ENCODE measurements around the gene CLEC18B. TPM values are rescaled to one million over a fixed set of nuclear protein-coding genes. Genes with fewer than 3 reads are reported as not detected.
"Not testable (repeated sequence)": the region's sequence is repeated elsewhere in the genome, so short reads cannot be mapped to it uniquely, and the experiment has no call there.

Gene CLEC18B
- 2.8 TPM for polyA plus RNA-seq (ENCODE audit: insufficient read length)

- not testable (repeated sequence) for DNase-seq (ENCODE audit: low read depth)
Measured at GRCh38 chr16:74420612-74421481, at the start of gene CLEC18B. CLEC18B (minus strand) TSS chr16:74421478; CDS start chr16:74421270, 208 bp downstream.

- no peak for DNase-seq (ENCODE audit: low read depth)
Measured at GRCh38 chr16:74469946-74470478, 48.7 kb upstream of the CLEC18B start.

- DNase-seq (ENCODE audit: low read depth) = no peak
Measured at GRCh38 chr16:74468807-74469525, 47.7 kb upstream of the CLEC18B start.

GRCh38 chr16:74466872-74467271, 45.6 kb upstream of the CLEC18B start:
- no peak for DNase-seq (ENCODE audit: low read depth)

- no peak for DNase-seq (ENCODE audit: low read depth)
Measured at GRCh38 chr16:74465851-74466685, 44.8 kb upstream of the CLEC18B start.

GRCh38 chr16:74465281-74465680, 44.0 kb upstream of the CLEC18B start:
- no peak for DNase-seq (ENCODE audit: low read depth)

GRCh38 chr16:74463888-74464287, 42.6 kb upstream of the CLEC18B start:
- no peak for DNase-seq (ENCODE audit: low read depth)

- DNase-seq (ENCODE audit: low read depth) = no peak
Measured at GRCh38 chr16:74462361-74462760, 41.1 kb upstream of the CLEC18B start.

- no peak for DNase-seq (ENCODE audit: low read depth)
Measured at GRCh38 chr16:74461826-74462225, 40.5 kb upstream of the CLEC18B start.

GRCh38 chr16:74460542-74460941, 39.3 kb upstream of the CLEC18B start:
- DNase-seq (ENCODE audit: low read depth) = no peak

GRCh38 chr16:74456290-74456625, 35.0 kb upstream of the CLEC18B start:
- no peak for DNase-seq (ENCODE audit: low read depth)

- no peak for DNase-seq (ENCODE audit: low read depth)
Measured at GRCh38 chr16:74455619-74456289, 34.5 kb upstream of the CLEC18B start.

- no peak for DNase-seq (ENCODE audit: low read depth)
Measured at GRCh38 chr16:74455213-74455612, 33.9 kb upstream of the CLEC18B start.

- DNase-seq (ENCODE audit: low read depth) = no peak
Measured at GRCh38 chr16:74451951-74452758, 30.9 kb upstream of the CLEC18B start.

- DNase-seq (ENCODE audit: low read depth) = no peak
Measured at GRCh38 chr16:74450967-74451760, 29.9 kb upstream of the CLEC18B start.

- no peak for DNase-seq (ENCODE audit: low read depth)
Measured at GRCh38 chr16:74450236-74450635, 29.0 kb upstream of the CLEC18B start.

GRCh38 chr16:74449470-74449869, 28.2 kb upstream of the CLEC18B start:
- DNase-seq (ENCODE audit: low read depth) = no peak

- no peak for DNase-seq (ENCODE audit: low read depth)
Measured at GRCh38 chr16:74448990-74449389, 27.7 kb upstream of the CLEC18B start.

- DNase-seq (ENCODE audit: low read depth) = no peak
Measured at GRCh38 chr16:74447578-74447977, 26.3 kb upstream of the CLEC18B start.

- DNase-seq (ENCODE audit: low read depth) = no peak
Measured at GRCh38 chr16:74446866-74447265, 25.6 kb upstream of the CLEC18B start.

Measured in forelimb muscle (tissue), 1 donor.